DMS153 treated with DMSO at 0.1 percent for 48 hours (cell line): ENCODE results near the gene TRIM16.
A peak's percentile ranks its signal among the peaks of the same experiment; 100 is the strongest.
"Not testable (repeated sequence)": the region's sequence is repeated elsewhere in the genome, so short reads cannot be mapped to it uniquely, and the experiment has no call there.

Experiments
- DNase-seq: peaks from one replicate; lab custom pipeline; 2025; ENCODE audit not compliant: unreplicated experiment; lab: John Stamatoyannopoulos, UW

Gene TRIM16

DNA sequence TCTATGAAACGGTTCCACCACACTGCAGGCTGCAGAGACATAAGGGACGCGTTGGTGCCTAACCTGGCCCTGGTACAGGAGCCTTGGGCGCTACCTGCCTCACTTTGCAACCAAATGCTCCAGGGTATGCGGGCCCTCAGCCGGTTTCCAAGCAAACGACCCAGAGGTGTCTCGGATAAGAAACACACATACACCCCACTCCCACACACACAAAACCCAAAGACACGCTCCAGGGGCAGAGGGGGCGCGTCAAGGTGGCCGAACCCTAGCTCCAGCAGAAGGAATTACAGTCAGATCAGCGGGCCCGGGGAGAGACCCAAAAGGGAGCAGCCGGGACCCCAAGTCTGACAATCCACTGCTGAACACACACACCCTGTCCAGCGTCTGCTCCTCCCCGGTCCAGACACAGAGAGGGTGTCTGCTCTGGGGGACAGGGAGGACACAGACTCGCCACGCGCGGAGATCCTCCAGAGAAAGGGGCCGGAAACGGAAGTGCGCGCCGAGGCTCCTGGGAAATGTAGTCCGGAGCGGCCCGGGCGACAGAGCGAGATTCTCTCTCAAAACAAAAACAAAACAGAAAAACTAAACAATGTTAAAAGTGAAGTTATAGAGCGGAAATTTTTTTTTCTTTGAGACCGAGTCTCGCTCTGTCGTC lies at the start of gene TRIM16:
Gene TRIM16, minus strand, starts transcription at position 488 of the 655 bp plus-strand sequence. CDS start 32,702 bp downstream, outside the sequence.
- DNase-seq: not testable (repeated sequence)

DNA sequence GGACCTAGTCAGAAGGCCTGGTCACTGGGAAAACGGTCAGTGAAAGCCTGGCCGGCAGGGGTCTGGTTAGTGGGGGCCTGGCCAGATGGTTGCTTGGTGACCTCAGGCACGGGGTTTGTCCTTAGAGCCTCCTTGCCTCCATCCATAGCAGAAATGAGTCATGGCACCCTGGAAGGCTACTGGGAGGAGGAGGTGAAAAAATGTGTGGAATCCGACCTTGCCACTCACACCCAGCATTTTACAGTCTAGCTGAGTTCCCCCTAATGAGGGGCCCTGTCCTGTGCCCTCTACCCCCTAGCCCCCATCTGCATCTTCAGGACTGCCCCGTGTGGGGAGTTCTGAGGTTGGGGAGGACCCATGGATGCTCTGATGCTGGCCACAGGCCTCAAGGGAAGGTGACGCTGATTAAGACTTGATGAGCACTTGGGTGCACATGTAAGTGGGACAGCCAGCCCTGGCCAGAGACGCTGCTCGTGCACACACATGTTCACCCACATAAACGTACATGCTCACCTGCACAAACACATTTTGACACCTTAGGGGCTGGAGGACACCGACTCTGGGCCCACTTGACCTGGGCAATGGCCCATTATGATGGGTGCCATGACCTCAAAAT lies 49.2 kb upstream of the TRIM16 start:
- DNase-seq: not testable (repeated sequence)

GRCh38 chr17:15731900-15732299 lies 47.8 kb upstream of the TRIM16 start, which contains the start of gene TBC1D26:
Gene TBC1D26, plus strand, starts transcription at chr17:15732283. Its CDS starts 3,066 bp downstream, at chr17:15735349.
- not testable (repeated sequence) for DNase-seq

GRCh38 chr17:15730535-15730934 lies 46.4 kb upstream of the TRIM16 start:
- DNase-seq: not testable (repeated sequence)

DNA sequence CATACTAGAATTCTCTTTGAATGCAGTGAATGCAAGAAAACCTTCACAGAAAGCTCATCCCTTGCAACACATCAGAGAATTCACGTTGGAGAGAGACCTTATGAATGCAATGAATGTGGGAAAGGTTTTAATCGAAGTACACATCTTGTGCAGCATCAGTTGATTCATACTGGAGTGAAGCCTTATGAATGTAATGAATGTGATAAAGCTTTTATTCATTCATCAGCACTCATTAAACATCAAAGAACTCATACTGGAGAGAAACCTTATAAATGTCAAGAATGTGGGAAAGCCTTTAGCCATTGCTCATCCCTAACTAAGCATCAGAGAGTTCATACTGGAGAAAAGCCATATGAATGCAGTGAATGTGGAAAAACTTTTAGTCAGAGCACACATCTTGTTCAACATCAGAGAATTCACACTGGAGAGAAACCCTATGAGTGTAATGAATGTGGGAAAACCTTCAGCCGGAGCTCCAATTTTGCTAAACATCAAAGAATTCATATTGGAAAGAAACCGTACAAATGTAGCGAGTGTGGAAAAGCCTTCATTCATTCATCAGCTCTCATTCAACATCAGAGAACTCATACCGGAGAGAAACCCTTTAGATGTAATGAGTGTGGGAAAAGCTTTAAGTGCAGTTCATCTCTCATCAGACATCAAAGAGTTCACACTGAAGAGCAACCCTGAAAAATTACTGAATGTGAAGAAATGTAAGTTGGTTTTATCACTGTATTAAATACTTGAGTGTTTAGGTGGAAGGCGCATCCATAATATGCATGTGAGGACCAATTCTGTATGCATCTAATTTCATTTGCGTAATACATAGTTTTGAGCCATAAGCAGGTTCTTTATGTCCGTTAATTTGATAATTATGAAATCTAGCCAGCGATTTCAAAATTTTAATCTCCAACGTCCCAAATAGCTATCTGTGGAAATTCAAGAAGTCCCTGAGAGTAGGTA lies 32.8 kb upstream of the TRIM16 start:
- not testable (repeated sequence) for DNase-seq

DNA sequence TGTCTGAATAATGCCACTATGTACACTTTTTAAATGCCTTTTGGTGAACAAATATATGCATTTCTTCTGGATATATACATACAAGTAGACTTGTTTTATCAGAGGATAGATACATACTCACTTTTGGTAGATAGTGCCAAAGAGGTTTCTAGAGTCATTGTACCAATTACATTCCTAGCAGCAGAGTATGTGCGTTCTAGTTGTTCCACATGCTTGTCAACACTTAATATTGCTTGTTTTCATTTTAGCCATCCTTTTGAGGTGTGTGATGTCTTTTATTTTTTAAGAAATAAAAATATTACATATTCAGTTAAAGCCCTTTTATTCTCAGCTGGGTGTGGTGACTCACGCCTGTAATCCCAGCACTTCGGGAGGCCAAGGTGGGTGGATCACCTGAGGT lies 24.8 kb upstream of the TRIM16 start:
- not testable (repeated sequence) for DNase-seq

DNA sequence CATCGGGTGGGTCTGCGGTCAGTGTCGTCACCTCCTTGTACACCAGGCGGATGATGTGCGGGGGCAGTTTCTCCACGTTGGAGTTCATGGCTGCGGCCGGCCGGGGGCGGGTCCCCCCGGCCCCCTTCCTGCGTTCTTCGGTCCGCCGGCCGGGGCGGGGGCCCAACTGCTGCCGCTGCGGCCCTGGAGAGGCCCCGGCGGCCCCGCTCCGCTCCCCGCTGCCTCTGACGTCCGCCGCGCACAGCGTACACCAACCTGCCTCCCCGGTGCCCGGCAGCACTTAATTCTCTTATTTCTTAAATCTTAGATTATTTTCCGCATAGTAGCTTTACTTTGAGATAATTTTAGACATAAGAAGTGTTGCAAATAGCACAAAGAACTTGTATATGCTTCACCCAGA lies 20.7 kb upstream of the TRIM16 start:
- not testable (repeated sequence) for DNase-seq

- not testable (repeated sequence) for DNase-seq
These were observed 20.1 kb upstream of the TRIM16 start for GRCh38 chr17:15704239-15704638.

DNA sequence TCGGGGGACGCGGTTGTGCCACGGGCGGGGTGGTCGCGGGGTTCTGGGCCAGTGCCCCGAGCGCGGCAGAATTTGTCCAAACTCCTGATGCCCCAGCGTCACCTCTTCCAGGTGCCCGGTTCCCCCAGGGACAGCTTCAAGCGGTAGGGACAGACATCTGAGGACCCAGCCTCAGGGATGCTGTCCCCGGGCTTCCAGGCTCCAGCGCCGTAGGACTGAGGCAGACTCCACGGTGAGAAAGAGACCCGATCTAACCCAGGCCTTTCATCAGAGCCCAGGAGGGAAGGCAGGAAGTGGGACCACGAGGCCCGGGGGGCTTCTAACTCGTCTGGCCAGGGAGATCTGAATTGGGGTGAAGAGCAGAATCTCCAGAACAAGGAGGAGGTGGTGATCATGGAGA lies 15.8 kb upstream of the TRIM16 start:
- not testable (repeated sequence) for DNase-seq

GRCh38 chr17:15699413-15699924 lies 15.4 kb upstream of the TRIM16 start, which contains the start of gene ZNF286A:
Gene ZNF286A, plus strand, starts transcription at chr17:15699752. Its CDS starts 578 bp downstream, at chr17:15700330.
- DNase-seq: peak; percentile 62

- DNase-seq: not testable (repeated sequence)
These were observed 14.9 kb upstream of the TRIM16 start for GRCh38 chr17:15698967-15699366.

GRCh38 chr17:15687494-15687893 lies 3.4 kb upstream of the TRIM16 start:
- not testable (repeated sequence) for DNase-seq

- not testable (repeated sequence) for DNase-seq
These were observed 976 bp downstream of the TRIM16 start for GRCh38 chr17:15683135-15683534.

- DNase-seq: not testable (repeated sequence)
These were observed 8.1 kb downstream of the TRIM16 start for GRCh38 chr17:15675991-15676390.

- not testable (repeated sequence) for DNase-seq
These were observed 9.5 kb downstream of the TRIM16 start for GRCh38 chr17:15674640-15675039.

GRCh38 chr17:15669526-15669925 lies 14.6 kb downstream of the TRIM16 start:
- DNase-seq: not testable (repeated sequence)

GRCh38 chr17:15663691-15664090 lies 20.4 kb downstream of the TRIM16 start:
- no peak for DNase-seq

DNA sequence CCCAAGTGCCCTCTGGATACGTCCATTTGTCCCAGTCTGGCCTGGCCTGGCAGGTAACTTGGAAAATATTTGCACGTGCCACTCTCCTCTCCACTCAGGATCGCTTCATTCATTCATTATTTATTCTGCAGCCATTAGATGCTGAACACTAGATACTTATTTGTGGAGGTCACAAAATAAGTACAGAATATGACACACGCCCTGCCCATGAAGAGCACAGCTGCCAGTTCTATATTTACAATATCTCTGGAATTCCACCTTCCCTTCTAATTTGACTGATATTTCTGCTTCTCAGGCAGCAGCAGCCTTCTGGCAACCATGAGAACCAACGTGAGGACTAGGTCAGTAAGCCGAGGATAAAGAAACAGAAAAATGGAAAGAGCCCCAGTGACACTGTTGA lies 20.9 kb downstream of the TRIM16 start:
- no peak for DNase-seq

DNA sequence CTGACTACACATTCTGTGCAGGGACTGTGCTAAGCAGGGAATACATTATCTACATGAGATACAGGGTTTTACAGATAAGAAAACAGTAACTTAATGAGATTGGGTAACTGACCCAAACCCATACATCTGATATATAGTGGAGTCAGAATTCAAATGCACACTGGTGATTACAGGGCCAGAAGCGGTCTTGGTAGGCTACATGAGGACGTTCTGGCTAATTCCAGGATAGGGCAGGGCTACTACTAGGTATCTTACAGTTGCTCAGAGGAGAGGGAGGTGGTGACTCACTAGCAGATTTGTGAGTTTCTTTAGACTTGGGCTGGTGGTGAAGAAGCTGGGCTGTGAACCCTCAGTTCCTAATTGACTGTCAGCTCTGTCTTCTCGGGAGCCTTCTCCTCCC lies 21.4 kb downstream of the TRIM16 start:
- no peak for DNase-seq

GRCh38 chr17:15660077-15660476 lies 24.0 kb downstream of the TRIM16 start:
- DNase-seq: no peak

DNA sequence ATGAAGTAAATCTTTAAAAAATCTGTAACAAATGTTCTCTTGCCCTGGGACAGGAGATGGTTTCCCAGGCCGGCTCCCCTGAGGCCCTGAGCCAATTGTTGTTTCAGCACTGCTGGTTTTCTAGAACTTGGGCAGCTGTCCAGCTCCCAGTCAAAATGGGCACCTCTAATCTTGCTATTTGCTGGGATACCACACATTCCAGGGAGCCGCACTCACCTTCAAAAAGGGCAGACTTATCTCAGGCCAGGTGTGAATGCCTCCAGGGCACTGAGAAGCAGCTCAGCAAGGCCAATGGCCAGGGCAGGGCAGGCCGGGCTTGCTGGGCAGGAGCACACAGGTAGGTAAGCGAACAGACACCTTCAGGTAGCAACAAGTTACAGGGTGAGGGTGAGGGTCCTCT lies 24.4 kb downstream of the TRIM16 start:
- no peak for DNase-seq
